ENCODE data around the gene NOS1AP.

DNA sequence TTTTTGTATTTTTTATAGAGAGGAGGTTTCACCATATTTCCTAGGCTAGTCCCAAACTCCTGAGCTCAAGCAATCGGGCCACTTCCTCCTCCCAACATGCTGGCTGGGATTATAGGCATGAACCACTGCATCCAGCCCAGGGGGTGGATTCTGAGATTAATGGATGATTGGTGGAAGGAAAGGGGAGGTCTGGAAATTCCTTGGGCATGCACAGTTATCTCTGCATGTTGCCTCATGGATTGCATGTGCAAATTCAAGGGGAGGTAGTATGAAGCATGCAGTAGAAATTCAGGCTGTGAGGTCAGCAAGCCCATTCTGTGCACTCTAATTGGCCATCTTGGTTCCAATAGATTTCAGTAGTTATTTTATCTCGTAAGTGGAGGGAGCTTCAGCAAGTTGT lies 182.7 kb downstream of the NOS1AP start:
- TF ChIP-seq, protein P1, sequence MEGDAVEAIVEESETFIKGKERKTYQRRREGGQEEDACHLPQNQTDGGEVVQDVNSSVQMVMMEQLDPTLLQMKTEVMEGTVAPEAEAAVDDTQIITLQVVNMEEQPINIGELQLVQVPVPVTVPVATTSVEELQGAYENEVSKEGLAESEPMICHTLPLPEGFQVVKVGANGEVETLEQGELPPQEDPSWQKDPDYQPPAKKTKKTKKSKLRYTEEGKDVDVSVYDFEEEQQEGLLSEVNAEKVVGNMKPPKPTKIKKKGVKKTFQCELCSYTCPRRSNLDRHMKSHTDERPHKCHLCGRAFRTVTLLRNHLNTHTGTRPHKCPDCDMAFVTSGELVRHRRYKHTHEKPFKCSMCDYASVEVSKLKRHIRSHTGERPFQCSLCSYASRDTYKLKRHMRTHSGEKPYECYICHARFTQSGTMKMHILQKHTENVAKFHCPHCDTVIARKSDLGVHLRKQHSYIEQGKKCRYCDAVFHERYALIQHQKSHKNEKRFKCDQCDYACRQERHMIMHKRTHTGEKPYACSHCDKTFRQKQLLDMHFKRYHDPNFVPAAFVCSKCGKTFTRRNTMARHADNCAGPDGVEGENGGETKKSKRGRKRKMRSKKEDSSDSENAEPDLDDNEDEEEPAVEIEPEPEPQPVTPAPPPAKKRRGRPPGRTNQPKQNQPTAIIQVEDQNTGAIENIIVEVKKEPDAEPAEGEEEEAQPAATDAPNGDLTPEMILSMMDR (IDR thresholded peaks at IDR 0.05; ENCODE audit: low read length), result no peak
- no peak for TF ChIP-seq EZH2phosphoT487 (IDR thresholded peaks at IDR 0.05; ENCODE audit: low read length)
- TF ChIP-seq EZH2 (optimal IDR thresholded peaks at IDR 0.05; ENCODE audit: low read depth, low read length), result no peak
